ENCODE results near the gene CAPN13.

CAPN13 gene

DNA sequence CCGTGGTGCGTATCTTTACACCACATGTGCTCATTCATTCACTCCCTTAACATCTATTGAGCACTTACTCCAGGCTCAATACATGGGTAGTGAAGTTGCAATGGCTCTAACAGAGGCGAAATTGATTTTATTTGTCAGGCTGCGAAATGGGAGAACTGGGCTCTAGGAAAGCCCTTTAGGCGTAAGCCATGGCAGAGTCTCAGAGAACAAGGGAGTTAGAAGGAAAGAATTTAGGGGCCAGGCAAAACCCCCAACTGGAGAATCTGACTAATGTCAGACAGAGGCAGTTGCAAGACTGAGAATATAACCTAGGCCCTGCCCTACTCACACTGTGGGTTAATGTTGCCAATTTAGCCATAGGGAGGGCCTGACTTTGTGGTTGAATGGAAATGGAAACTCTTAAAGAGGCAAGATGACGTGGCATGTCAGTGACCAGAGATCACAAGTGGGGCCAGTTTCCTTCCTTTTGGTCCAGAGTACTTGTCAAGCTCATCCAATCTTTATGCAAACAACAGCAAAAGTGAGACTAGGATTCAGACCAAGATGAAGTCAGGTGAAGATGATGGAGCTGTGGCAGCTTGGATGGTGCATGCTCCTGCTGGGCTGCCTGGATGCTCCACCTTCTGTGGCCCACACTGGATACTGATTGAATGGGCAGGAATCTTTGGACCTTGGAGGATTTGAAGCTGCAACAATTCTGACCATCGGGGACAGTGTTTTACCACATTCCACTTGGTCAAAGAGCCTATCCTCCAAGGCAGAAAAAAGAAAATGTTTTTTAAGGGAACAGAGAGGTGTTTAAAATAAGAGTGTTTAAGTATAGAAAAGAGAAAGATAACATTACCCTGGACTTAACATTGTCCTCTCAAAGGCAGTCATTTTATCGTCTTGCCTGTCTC lies 92.2 kb downstream of the CAPN13 start:
- DNase-seq (ENCODE audit: low read depth) = no peak
- TF ChIP-seq, protein P1, sequence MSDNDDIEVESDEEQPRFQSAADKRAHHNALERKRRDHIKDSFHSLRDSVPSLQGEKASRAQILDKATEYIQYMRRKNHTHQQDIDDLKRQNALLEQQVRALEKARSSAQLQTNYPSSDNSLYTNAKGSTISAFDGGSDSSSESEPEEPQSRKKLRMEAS (IDR thresholded peaks at IDR 0.05; ENCODE audit: low read depth, low read length) = no peak
- TF ChIP-seq CTCF (IDR thresholded peaks at IDR 0.05; ENCODE audit: low read depth, low read length) (no peak), MYC (IDR thresholded peaks at IDR 0.05; ENCODE audit: low read depth, low read length) (no peak), POLR2A (IDR thresholded peaks at IDR 0.05; ENCODE audit: extremely low read depth, insufficient read length) (no peak)
- no peak overlapping the region for H3K4me3 ChIP-seq (ENCODE audit: low read depth, low read length)

GRCh38 chr2:30713698-30714097 lies 93.5 kb downstream of the CAPN13 start:
- no peak overlapping the region for H3K4me3 ChIP-seq (ENCODE audit: low read depth, low read length)
- DNase-seq (ENCODE audit: low read depth) = no peak
- TF ChIP-seq, protein P1 (IDR thresholded peaks at IDR 0.05; ENCODE audit: low read depth, low read length) = no peak
- TF ChIP-seq CTCF (IDR thresholded peaks at IDR 0.05; ENCODE audit: low read depth, low read length) (no peak), MYC (IDR thresholded peaks at IDR 0.05; ENCODE audit: low read depth, low read length) (no peak), POLR2A (IDR thresholded peaks at IDR 0.05; ENCODE audit: extremely low read depth, insufficient read length) (no peak)

GRCh38 chr2:30711646-30712085 lies 95.6 kb downstream of the CAPN13 start:
- DNase-seq (ENCODE audit: low read depth) = peak; percentile 86
- TF ChIP-seq MYC (IDR thresholded peaks at IDR 0.05; ENCODE audit: low read depth, low read length) (no peak), CTCF (IDR thresholded peaks at IDR 0.05; ENCODE audit: low read depth, low read length) (peak; percentile 100)
- no peak overlapping the region for H3K4me3 ChIP-seq (ENCODE audit: low read depth, low read length)

GRCh38 chr2:30710461-30710860 lies 96.8 kb downstream of the CAPN13 start:
- DNase-seq (ENCODE audit: low read depth) = no peak
- no peak overlapping the region for H3K4me3 ChIP-seq (ENCODE audit: low read depth, low read length)
- TF ChIP-seq, protein P1 (IDR thresholded peaks at IDR 0.05; ENCODE audit: low read depth, low read length) = no peak

GRCh38 chr2:30710016-30710415 lies 97.2 kb downstream of the CAPN13 start:
- DNase-seq (ENCODE audit: low read depth) = no peak
- TF ChIP-seq MYC (IDR thresholded peaks at IDR 0.05; ENCODE audit: low read depth, low read length) = no peak
- no peak for TF ChIP-seq CTCF (IDR thresholded peaks at IDR 0.05; ENCODE audit: low read depth, low read length)
- TF ChIP-seq POLR2A (IDR thresholded peaks at IDR 0.05; ENCODE audit: extremely low read depth, insufficient read length) = no peak
- TF ChIP-seq, protein P1 (IDR thresholded peaks at IDR 0.05; ENCODE audit: low read depth, low read length) = no peak
- no peak overlapping the region for H3K4me3 ChIP-seq (ENCODE audit: low read depth, low read length)

- TF ChIP-seq POLR2A (IDR thresholded peaks at IDR 0.05; ENCODE audit: extremely low read depth, insufficient read length) (no peak), CTCF (IDR thresholded peaks at IDR 0.05; ENCODE audit: low read depth, low read length) (no peak)
- TF ChIP-seq, protein P1 (IDR thresholded peaks at IDR 0.05; ENCODE audit: low read depth, low read length) = no peak
- no peak for DNase-seq (ENCODE audit: low read depth)
Measured at GRCh38 chr2:30709516-30709915, 97.7 kb downstream of the CAPN13 start.

More at GRCh38 chr2:30709516-30709915, 97.7 kb downstream of the CAPN13 start:
- no peak overlapping the region for H3K4me3 ChIP-seq (ENCODE audit: low read depth, low read length)
